Left kidney (tissue), 8 donors: ENCODE measurements around the gene CACNA1B. TPM values are rescaled to one million over a fixed set of nuclear protein-coding genes. Genes with fewer than 3 reads are reported as not detected.
"Not testable (repeated sequence)": the region's sequence is repeated elsewhere in the genome, so short reads cannot be mapped to it uniquely, and the experiment has no call there.

Source experiments
- DNase-seq: peaks from one replicate; pipeline ENCODE4 v3.0.0-alpha.2; 2013
- long read RNA-seq, 8 donors: transcript quantifications; one replicate each; lab custom pipeline, GENCODE V29; 2026
- polyA plus RNA-seq: library from polyadenylated mRNA; unstranded; fragments of 120-200 nt; gene quantifications from one replicate; pipeline ENCODE4 v1.2.1, GENCODE V29; 2013; ENCODE audit not compliant: insufficient read length

The CACNA1B gene
- polyA plus RNA-seq = 0.52 TPM
- long read RNA-seq, donor 1 = 0 reads
- long read RNA-seq, donor 2 = 0 reads
- long read RNA-seq, donor 3 = 0 reads
- long read RNA-seq, donor 4 = 0 reads
- long read RNA-seq, donor 5 = 0 reads
- long read RNA-seq, donor 6 = 0 reads
- long read RNA-seq, donor 7 = 0 reads
- long read RNA-seq, donor 8 = 0 reads

- DNase-seq = not testable (repeated sequence)
These were observed at the start of gene CACNA1B for GRCh38 chr9:137877506-137878122. Gene CACNA1B, plus strand, starts transcription at chr9:137877782. Its CDS starts 152 bp downstream, at chr9:137877934.

- no peak for DNase-seq
These were observed 49.6 kb upstream of the CACNA1B start for GRCh38 chr9:137827908-137828526.

GRCh38 chr9:137828527-137829259, 48.9 kb upstream of the CACNA1B start:
- peak; percentile 48 for DNase-seq

- no peak for DNase-seq
These were observed 48.2 kb upstream of the CACNA1B start for GRCh38 chr9:137829260-137829996.

- DNase-seq = no peak
These were observed 45.3 kb upstream of the CACNA1B start for GRCh38 chr9:137832191-137832700.

- DNase-seq = no peak
These were observed 44.6 kb upstream of the CACNA1B start for GRCh38 chr9:137832830-137833590.

- no peak for DNase-seq
These were observed 43.6 kb upstream of the CACNA1B start for GRCh38 chr9:137833721-137834613.

GRCh38 chr9:137834846-137835546, 42.6 kb upstream of the CACNA1B start:
- DNase-seq = no peak

- no peak for DNase-seq
These were observed 41.3 kb upstream of the CACNA1B start for GRCh38 chr9:137836151-137836830.

GRCh38 chr9:137836831-137837241, 40.7 kb upstream of the CACNA1B start:
- DNase-seq = no peak

- DNase-seq = no peak
These were observed 40.0 kb upstream of the CACNA1B start for GRCh38 chr9:137837345-137838278.

- no peak for DNase-seq
These were observed 39.0 kb upstream of the CACNA1B start for GRCh38 chr9:137838576-137838975.

- no peak for DNase-seq
These were observed 34.2 kb upstream of the CACNA1B start for GRCh38 chr9:137843355-137843754.

- no peak for DNase-seq
These were observed 25.9 kb upstream of the CACNA1B start for GRCh38 chr9:137851516-137852267.

- DNase-seq = no peak
These were observed 24.1 kb upstream of the CACNA1B start for GRCh38 chr9:137853392-137853995.

GRCh38 chr9:137860361-137860760, 17.2 kb upstream of the CACNA1B start:
- DNase-seq = no peak
